GM21360 (cell line): ENCODE data around the gene RAMP1.

Experiments used
- ATAC-seq: cut with Tn5 transposase; IDR thresholded peaks from one replicate; pipeline ENCODE4 v1.9.1; 2021; ENCODE audit warnings: mild to moderate bottlenecking, moderate library complexity; ENCODE audit not compliant: unreplicated experiment

Gene RAMP1

DNA sequence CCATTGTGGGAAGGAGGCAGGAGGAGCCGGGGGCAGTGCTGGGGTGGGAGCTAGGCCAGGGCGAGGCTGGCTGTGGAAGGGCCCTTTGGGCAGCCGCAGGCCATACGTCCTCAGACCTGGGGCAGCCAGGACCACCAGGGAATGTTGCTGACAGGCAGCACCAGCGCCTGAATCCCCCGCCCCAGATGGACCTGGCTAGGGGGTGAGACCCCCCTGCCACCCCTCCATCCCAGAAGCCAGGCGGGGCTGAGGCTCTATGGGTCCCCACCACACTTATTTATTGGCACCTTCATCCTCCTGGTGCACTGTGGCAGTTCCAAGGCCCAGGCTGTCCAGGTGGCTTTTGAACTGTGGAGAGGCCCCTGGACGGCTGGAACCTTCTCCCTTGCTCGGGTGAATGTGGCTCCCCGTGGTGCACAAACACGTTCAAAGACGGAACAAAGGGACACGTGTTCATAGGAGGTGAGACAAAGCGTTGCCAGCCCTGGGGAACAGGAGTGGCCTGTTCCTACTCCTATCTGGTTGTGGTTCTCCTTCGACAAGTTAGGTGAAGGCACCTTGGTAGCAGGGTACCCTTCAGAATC is 35.1 kb downstream of the RAMP1 start:
- no peak for ATAC-seq

GRCh38 chr2:237894986-237895543 is 35.6 kb downstream of the RAMP1 start:
- no peak for ATAC-seq

DNA sequence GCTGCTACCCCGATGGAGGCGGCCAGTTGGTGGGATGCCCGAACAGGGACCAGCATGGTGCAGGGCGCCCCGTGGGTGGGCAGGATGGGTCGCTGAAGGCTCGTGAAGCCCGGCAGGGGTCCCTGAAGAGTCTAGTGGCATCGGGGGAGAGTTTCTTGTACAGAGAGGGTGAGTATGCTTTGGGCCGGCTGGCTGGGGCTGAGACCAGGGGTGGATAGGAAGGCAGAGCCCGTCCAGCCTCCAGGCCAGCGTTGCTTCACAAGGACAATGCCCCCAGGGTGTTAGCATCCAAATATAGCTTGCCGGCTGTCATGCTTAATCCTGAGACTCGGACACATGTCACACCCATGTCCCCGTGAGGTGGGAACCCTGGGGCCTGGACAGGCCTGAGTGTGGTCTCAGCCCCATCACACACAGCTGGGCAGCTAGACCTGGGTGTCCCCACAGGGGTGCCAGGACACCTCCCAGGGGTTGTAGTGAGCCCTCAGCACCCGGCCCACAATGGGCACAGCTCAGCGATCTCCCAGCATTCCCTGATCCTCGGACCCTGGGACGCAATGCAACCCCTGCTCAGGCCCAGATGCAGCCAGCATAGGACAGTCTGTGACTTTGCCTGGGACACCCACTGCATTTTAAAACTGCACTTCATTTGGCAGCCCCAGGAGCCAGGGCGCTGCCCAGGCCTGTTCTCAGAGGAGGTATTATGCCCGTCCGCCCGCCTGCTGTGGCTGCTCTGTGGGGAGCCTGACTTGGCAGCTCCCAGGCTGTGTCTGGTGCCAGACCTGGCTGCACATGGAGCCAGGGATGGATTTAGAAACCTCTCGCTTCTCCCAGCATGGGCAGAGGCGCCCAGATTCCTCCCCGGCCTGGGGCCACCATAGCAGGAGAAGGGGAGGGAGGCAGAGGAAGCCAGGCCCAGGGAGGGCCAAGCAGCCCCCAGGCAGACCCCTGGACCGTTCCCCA is 36.4 kb downstream of the RAMP1 start:
- no peak for ATAC-seq

DNA sequence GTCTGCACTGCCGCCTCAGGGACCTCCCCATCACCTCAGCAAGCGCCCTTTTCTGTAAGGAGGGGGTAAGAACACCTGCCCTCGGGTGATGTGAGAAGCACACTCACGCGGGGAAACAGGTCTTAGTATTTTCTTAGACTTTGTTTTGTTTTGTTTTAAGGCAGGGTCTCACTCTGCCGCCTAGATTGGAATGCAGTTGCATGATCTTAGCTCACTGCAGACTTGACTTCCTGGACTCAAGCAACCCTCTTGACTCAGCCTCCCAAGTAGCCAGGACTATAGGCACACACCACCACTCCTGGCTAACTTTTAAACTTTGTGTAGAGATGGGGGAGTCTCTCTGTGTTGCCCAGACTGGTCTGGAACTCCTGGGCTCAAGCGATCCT is 37.1 kb downstream of the RAMP1 start:
- no peak for ATAC-seq

DNA sequence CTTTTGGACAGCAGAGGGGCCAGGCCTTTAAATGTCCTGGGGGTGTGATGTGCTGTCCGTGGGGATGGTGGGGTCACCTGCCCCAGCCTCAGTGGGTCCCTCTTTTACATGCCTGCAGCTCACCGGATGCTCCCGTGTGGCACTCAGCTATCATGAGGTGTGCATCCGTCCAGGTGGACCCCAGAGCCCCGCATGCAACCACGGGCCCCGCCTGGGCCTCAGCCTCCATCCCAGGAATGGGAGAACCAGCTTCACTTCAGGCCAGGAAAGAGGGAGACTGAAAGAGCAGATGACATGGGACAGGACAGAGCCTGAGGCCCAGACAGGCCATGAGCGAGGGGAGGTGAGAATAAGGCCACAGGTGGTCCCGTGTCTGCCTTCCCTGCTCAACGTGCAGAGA is 37.5 kb downstream of the RAMP1 start:
- no peak for ATAC-seq

- no peak for ATAC-seq
Measured at GRCh38 chr2:237898057-237898414, 38.6 kb downstream of the RAMP1 start.

- no peak for ATAC-seq
Measured at GRCh38 chr2:237900891-237901831, 41.7 kb downstream of the RAMP1 start.

DNA sequence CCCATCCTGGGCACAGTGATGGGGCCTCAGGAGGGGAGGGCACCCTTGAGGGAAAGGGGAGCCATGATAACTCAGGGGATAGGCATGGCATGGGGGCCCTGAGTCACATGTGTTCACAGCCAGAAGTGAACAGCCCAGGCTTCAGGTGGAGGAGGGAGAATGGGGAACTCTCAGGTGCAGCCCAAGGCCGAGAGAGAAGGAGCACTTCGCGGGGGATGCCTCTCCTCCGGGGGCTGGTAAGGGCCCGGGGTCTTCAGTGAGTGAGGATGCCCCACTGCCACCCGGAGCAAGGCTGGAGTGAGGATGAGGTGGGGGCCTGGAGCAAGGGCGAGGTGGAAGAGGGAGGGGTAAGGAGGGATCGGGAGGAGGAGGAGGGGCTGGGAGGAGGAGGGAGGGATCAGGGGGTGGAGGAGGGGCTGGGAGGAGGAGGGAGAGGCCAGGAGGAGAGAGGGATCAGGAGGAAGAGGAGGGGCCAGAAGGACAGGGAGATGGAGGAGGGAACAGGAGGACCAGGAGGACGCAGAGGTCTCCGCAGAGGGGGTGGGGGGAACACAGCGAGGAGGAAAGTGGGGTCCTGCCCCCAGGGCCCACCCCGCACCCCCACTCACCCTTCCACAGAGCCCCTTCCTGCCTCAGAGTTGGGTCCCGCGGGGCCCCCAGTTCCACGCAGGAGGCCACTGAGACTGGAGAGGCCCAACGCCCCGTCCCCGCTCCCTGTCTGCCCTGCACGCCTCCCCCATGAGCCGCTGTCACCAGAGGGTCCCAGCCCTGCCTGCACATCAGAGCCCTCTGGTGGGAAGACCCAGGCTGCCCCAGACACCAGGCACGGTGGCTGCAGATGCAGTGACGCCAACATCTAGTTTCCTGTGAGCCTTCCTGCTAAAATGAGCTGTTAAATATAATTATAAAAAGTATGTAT is 42.8 kb downstream of the RAMP1 start:
- ATAC-seq, result no peak

DNA sequence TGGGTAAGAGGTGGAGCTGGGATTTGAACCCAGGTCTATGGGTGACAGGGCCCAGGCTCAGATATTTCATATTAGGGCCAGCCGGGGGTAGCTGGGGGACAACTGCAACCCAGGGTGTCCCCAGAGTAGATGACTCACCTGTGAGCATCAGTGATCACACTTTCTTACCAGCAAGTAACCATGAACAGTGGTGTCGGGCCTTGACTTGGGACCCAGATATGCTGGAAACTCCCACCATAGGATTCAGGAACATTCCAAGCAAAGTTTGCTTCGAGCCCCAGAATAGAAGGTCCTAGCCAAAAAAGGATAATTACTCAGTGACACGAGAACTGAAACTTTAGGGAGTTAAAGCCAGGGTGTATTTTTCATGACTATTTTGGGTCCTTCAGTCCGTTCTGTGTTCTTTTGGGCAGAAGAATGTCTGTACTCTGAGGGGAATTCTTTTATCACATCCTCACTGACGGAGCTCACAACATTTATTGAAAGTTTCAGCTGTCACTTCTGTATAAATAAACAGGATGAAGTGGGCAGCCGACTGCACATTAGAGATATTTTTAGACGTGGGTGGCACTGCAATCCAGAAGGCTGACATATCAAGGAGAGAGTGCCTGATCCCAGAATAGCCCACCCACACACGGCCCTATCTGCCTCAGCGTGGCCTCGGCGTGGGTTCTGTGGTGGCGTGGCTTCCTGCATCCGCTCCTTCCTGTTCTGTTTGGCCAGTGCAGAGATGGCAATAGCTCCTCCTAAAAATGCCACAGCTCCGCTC is 45.6 kb downstream of the RAMP1 start:
- no peak for ATAC-seq

DNA sequence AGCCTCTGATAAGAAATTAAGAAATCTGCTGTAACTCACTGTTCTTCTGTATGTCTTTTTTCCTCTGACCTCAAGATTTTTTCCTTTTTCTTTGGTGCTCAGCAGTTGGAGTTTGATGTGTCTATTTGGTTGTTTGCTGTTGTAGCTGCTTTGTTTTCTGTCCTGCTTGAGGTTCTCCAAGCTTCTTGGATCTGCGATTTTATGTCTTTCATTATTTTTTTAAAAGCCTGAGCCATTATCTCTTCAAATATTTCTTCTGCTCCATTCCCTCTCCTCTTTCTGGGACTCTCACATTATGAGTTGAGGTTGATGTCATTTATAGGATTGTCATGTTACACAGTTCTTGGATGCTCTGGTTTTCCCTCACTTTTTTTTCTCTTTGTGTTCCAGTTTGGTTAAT is 47.7 kb downstream of the RAMP1 start:
- no peak for ATAC-seq

- no peak for ATAC-seq
Measured at GRCh38 chr2:237909075-237909695, 49.8 kb downstream of the RAMP1 start.

- ATAC-seq, result no peak
Measured at GRCh38 chr2:237909801-237910475, 50.5 kb downstream of the RAMP1 start.

- no peak for ATAC-seq
Measured at GRCh38 chr2:237910576-237911362, 51.3 kb downstream of the RAMP1 start.

DNA sequence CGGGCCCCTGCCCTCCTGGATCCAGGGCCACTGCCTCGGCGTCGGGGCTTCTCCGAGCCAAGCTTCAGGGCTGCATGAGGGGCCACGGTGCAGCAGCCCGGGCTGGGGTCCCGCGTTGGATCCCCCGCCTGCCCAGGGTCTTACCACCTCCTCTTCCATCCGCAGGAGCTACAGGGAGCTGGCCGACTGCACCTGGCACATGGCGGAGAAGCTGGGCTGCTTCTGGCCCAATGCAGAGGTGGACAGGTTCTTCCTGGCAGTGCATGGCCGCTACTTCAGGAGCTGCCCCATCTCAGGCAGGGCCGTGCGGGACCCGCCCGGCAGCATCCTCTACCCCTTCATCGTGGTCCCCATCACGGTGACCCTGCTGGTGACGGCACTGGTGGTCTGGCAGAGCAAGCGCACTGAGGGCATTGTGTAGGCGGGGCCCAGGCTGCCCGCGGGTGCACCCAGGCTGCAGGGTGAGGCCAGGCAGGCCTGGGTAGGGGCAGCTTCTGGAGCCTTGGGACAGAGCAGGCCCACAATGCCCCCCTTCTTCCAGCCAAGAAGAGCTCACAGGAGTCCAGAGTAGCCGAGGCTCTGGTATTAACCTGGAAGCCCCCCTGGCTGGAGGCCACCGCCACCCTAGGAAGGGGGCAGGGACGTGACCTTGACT is 52.1 kb downstream of the RAMP1 start:
- ATAC-seq, result no peak

DNA sequence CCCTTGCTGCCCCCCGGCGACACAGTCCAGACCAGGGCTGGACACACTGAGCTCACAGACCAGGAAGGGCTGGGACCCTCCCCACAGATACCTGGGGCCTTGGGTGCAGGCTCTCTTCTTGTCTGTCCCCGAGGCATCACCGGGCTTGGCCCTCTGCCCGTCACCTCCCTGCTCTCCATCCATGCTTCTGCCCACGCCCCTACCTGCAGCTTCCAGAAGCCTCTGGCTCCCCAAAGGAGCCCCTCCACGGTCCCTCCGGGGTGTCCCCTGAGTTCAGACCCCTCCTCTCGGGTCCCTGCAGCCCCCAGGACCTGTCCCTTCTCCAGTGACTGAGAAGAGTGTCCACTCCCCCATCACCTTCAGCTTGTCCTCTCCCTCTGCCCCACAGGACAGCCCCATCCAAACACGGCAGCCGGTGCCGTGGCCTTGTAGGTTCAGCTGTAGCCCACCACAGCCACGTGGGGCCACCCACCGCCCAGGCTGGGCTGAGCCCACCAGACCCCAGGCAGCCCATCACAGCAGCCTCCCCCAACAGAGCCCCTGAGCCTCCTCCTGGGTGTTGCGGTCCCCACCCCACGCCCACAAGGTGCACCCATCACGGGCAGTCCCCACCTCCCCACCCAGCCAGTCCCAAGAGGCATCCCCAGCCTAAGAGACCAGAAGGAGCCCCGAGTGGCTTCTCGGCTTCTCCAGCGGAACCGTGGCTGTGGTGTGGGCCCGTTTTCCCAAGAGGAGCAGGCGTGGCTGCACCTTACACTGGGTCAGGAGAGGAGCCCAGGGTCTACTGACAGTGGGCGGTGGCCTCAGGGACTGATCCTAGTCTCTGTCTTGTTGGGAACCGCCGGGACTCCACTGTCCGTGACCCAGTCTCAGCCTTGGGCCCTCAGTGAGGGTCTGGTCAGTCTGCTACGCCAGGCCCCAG is 53.1 kb downstream of the RAMP1 start:
- no peak for ATAC-seq
